ENCODE measurements around the gene SNRPA1.

Gene SNRPA1

GRCh38 chr15:101318839-101319238 is 23.8 kb upstream of the SNRPA1 start:
- DNase-seq (ENCODE audit: low spot score): no peak

GRCh38 chr15:101318147-101318819 is 23.2 kb upstream of the SNRPA1 start:
- DNase-seq (ENCODE audit: low spot score): no peak

- no peak for DNase-seq (ENCODE audit: low spot score)
Observed at GRCh38 chr15:101317336-101317872, 22.4 kb upstream of the SNRPA1 start.

- DNase-seq (ENCODE audit: low spot score): no peak
Observed at GRCh38 chr15:101316529-101316928, 21.5 kb upstream of the SNRPA1 start.

- no peak for DNase-seq (ENCODE audit: low spot score)
Observed at GRCh38 chr15:101315736-101316135, 20.7 kb upstream of the SNRPA1 start.

- no peak for DNase-seq (ENCODE audit: low spot score)
Observed at GRCh38 chr15:101314336-101315125, 19.5 kb upstream of the SNRPA1 start.

GRCh38 chr15:101313041-101313761 is 18.2 kb upstream of the SNRPA1 start:
- DNase-seq (ENCODE audit: low spot score): no peak

GRCh38 chr15:101310508-101310907 is 15.5 kb upstream of the SNRPA1 start:
- no peak for DNase-seq (ENCODE audit: low spot score)

- no peak for DNase-seq (ENCODE audit: low spot score)
Observed at GRCh38 chr15:101310161-101310480, 15.1 kb upstream of the SNRPA1 start.

GRCh38 chr15:101309436-101310160 is 14.6 kb upstream of the SNRPA1 start:
- DNase-seq (ENCODE audit: low spot score): no peak

GRCh38 chr15:101308604-101309435 is 13.8 kb upstream of the SNRPA1 start:
- no peak for DNase-seq (ENCODE audit: low spot score)

GRCh38 chr15:101307897-101308603 is 13.0 kb upstream of the SNRPA1 start:
- DNase-seq (ENCODE audit: low spot score): no peak

- DNase-seq (ENCODE audit: low spot score): no peak
Observed at GRCh38 chr15:101307048-101307896, 12.2 kb upstream of the SNRPA1 start.

- DNase-seq (ENCODE audit: low spot score): no peak
Observed at GRCh38 chr15:101306341-101307047, 11.4 kb upstream of the SNRPA1 start.

- DNase-seq (ENCODE audit: low spot score): no peak
Observed at GRCh38 chr15:101305820-101306255, 10.8 kb upstream of the SNRPA1 start.

- DNase-seq (ENCODE audit: low spot score): no peak
Observed at GRCh38 chr15:101303408-101303807, 8.4 kb upstream of the SNRPA1 start.

- no peak for DNase-seq (ENCODE audit: low spot score)
Observed at GRCh38 chr15:101296418-101297405, 1.7 kb upstream of the SNRPA1 start.
